WERI-Rb-1 (cell line): ENCODE measurements around the gene TMEM129.

Experiments used
- DNase-seq: peaks from one replicate; pipeline ENCODE4 v3.0.0-alpha.2; 2020
- H3K27ac ChIP-seq: fragments of 250-450 bp; sonication (Bioruptor Pico); 2 replicates; pipeline ENCODE4 v1.5.1; 2020; ENCODE audit warnings: mild to moderate bottlenecking, moderate library complexity
- H3K27me3 ChIP-seq: fragments of 250-450 bp; sonication (Bioruptor Pico); 2 replicates; pipeline ENCODE4 v1.5.1; 2021; ENCODE audit warnings: mild to moderate bottlenecking, low read depth, moderate library complexity; ENCODE audit not compliant: insufficient read depth, severe bottlenecking
- H3K36me3 ChIP-seq: fragments of 250-450 bp; sonication (Bioruptor Pico); 2 replicates; pipeline ENCODE4 v1.5.1; 2020; ENCODE audit warnings: mild to moderate bottlenecking, moderate library complexity
- H3K4me3 ChIP-seq: 2 replicates; pipeline ENCODE4 v1.5.1; 2011; ENCODE audit warnings: low read depth, mild to moderate bottlenecking, control low read depth, low read length
- H3K9me3 ChIP-seq: fragments of 250-450 bp; sonication (Bioruptor Pico); 2 replicates; pipeline ENCODE4 v1.5.1; 2021; ENCODE audit warnings: mild to moderate bottlenecking, moderate library complexity; ENCODE audit not compliant: severe bottlenecking
- CTCF ChIP-seq: IDR thresholded peaks from 2 replicates; pipeline ENCODE4 v1.5.1; 2011; ENCODE audit warnings: low read depth, mild to moderate bottlenecking, control low read depth, inconsistent platforms, low read length

The TMEM129 gene

GRCh38 chr4:1749826-1750225 is 28.7 kb upstream of the TMEM129 start:
- Histone ChIP-seq H3K9me3 (peaks cover 3% of the 10 kb centered on the region), H3K27me3 (no peaks in the 10 kb centered on the region), H3K36me3 (peaks cover 4% of the 10 kb centered on the region), H3K4me3 (no peak overlapping the region), H3K27ac (no peak overlapping the region)
- no peak for TF ChIP-seq CTCF
- peak; percentile 61 for DNase-seq

- Histone ChIP-seq H3K4me3 (no peak overlapping the region), H3K27me3 (no peaks in the 10 kb centered on the region), H3K9me3 (peaks cover 3% of the 10 kb centered on the region), H3K36me3 (peaks cover 9% of the 10 kb centered on the region), H3K27ac (no peak overlapping the region)
- no peak for DNase-seq
- no peak for TF ChIP-seq CTCF
Observed at GRCh38 chr4:1749370-1749769, 28.2 kb upstream of the TMEM129 start.

GRCh38 chr4:1748465-1748995 is 27.4 kb upstream of the TMEM129 start:
- peak; percentile 91 for DNase-seq
- H3K27ac ChIP-seq, result no peak overlapping the region
- H3K36me3 ChIP-seq, result peaks cover 17% of the 10 kb centered on the region
- H3K27me3 ChIP-seq, result no peaks in the 10 kb centered on the region
- peak; percentile 91 for TF ChIP-seq CTCF
- H3K9me3 ChIP-seq, result peaks cover 3% of the 10 kb centered on the region
- H3K4me3 ChIP-seq, result peak overlapping the region; percentile 23

GRCh38 chr4:1747603-1747967 is 26.5 kb upstream of the TMEM129 start:
- Histone ChIP-seq H3K27ac (no peak overlapping the region), H3K4me3 (no peak overlapping the region), H3K9me3 (peaks cover 3% of the 10 kb centered on the region), H3K27me3 (no peaks in the 10 kb centered on the region), H3K36me3 (peaks cover 22% of the 10 kb centered on the region)
- 0 out of 2 replicates have a peak, but pooled peaks have one; percentile 1 for TF ChIP-seq CTCF
- DNase-seq, result peak; percentile 54

- TF ChIP-seq CTCF, result no peak
- peak overlapping the region; percentile 1 for H3K27ac ChIP-seq
- H3K9me3 ChIP-seq, result peaks cover 3% of the 10 kb centered on the region
- H3K4me3 ChIP-seq, result no peak overlapping the region
- no peaks in the 10 kb centered on the region for H3K27me3 ChIP-seq
- H3K36me3 ChIP-seq, result peaks cover 28% of the 10 kb centered on the region
- peak; percentile 70 for DNase-seq
Observed at GRCh38 chr4:1746919-1747602, 25.9 kb upstream of the TMEM129 start.
